A673 (cell line): ENCODE measurements around the gene PCCB. TPM values are rescaled to one million over a fixed set of nuclear protein-coding genes. Genes with fewer than 3 reads are reported as not detected.

Source experiments
- BruUV-seq: library from RNA; stranded (reverse); fragments of 400-500 nt; replicated peaks from 2 replicates; lab custom pipeline; 2021; lab: Mats Ljungman, UMichigan
- CTCF ChIA-PET: fragments of 300-600 bp; sonication (Branson Sonifier 250); formaldehyde crosslinking; loops from one replicate; lab custom pipeline; 2022; ENCODE audit warnings: antibody characterized with exemption; lab: Charles Lee
- POLR2A ChIA-PET: fragments of 300-600 bp; sonication (Branson Sonifier 250); formaldehyde crosslinking; loops from one replicate; lab custom pipeline; 2022; ENCODE audit warnings: antibody characterized with exemption; ENCODE audit not compliant: low non-redundant PET; lab: Charles Lee
- DNase-seq: peaks from one replicate; pipeline ENCODE4 v3.0.0-alpha.2; 2015; ENCODE audit warnings: low spot score
- H3K27ac ChIP-seq: fragments of 200-600 bp; sonication (generic); 2 replicates; pipeline ENCODE4 v1.5.1; 2016; ENCODE audit warnings: mixed run types, low read depth, mild to moderate bottlenecking, mixed read lengths, antibody characterized with exemption, low read length; ENCODE audit not compliant: poor library complexity, severe bottlenecking
- H3K27me3 ChIP-seq: fragments of 200-600 bp; sonication (generic); replicated peaks from 2 replicates; pipeline ENCODE4 v1.6.1; 2017; ENCODE audit warnings: mixed run types, low read depth, mild to moderate bottlenecking, mixed read lengths, antibody characterized with exemption, low read length; ENCODE audit not compliant: insufficient read depth, poor library complexity
- H3K36me3 ChIP-seq: fragments of 200-600 bp; sonication (generic); 2 replicates; pipeline ENCODE4 v1.6.1; 2016; ENCODE audit warnings: mixed run types, mild to moderate bottlenecking, mixed read lengths, antibody characterized with exemption, low read length; ENCODE audit not compliant: insufficient read depth, poor library complexity, severe bottlenecking
- H3K4me1 ChIP-seq: fragments of 200-600 bp; sonication (generic); 2 replicates; pipeline ENCODE4 v1.6.1; 2017; ENCODE audit warnings: mixed run types, mild to moderate bottlenecking, mixed read lengths, antibody characterized with exemption, low read length; ENCODE audit not compliant: insufficient read depth, poor library complexity, severe bottlenecking
- H3K4me3 ChIP-seq: fragments of 200-600 bp; sonication (generic); 2 replicates; pipeline ENCODE4 v1.5.1; 2016; ENCODE audit warnings: low read depth, mixed run types, mild to moderate bottlenecking, mixed read lengths, low read length; ENCODE audit not compliant: poor library complexity, severe bottlenecking
- H3K9me3 ChIP-seq: fragments of 200-600 bp; sonication (generic); 2 replicates; pipeline ENCODE4 v1.6.1; 2016; ENCODE audit warnings: mixed run types, low read depth, mild to moderate bottlenecking, mixed read lengths, antibody characterized with exemption, low read length; ENCODE audit not compliant: poor library complexity, severe bottlenecking
- EZH2 ChIP-seq: fragments of 200-600 bp; sonication (generic); IDR thresholded peaks from 2 replicates; pipeline ENCODE4 v1.6.1; 2017; ENCODE audit warnings: borderline replicate concordance, low read depth, mild to moderate bottlenecking, mixed read lengths, antibody characterized with exemption, low read length; ENCODE audit not compliant: poor library complexity, severe bottlenecking
- intact Hi-C: fragments of 100-400 bp; cut with micrococcal nuclease; formaldehyde crosslinking; loops from one replicate; pipeline ENCODE4 v1.10.0; 2022; ENCODE audit not compliant: unreplicated experiment
- total RNA-seq: library from RNA; stranded (reverse); gene quantifications from 2 replicates; pipeline ENCODE4 v1.2.3, GENCODE V29; 2021
- TF ChIP-seq, protein P1 (sequence below): fragments of 300-800, 200-600 bp; sonication (generic); conservative IDR thresholded peaks from 2 replicates; pipeline ENCODE4 v1.5.1; 2017; ENCODE audit warnings: low read depth, mild to moderate bottlenecking, antibody characterized with exemption, low read length, moderate library complexity, mixed read lengths

Gene PCCB
- total RNA-seq, 1 experiment from 2014 or later, result 82.1 TPM

DNA sequence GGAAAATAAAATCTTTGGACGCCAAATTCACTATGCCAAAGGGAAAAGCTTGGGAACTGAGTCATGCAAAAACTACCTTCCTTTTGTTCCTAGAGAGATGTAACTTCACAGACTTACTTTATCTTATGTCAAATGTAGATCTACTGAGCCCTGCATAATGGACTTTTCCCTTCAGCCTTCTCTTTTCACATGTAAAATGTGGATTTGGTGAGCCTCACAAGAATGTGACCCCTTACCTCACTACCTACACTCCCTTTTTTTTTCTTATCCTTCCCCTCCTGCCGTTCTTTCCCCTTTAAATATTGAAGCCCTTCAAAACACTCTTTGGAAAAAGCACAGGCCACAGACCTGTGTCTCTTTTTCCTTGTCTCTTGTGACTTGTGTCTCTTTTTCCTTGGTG, 14.0 kb upstream of the PCCB start:
- DNase-seq, result no peak
- H3K9me3 ChIP-seq, result no peaks in the 10 kb centered on the region
- ChIA-PET POLR2A (no interaction called here), CTCF (no interaction called here)
- H3K36me3 ChIP-seq, result no peaks in the 10 kb centered on the region
- no peaks in the 10 kb centered on the region for H3K27me3 ChIP-seq
- TF ChIP-seq, protein P1, sequence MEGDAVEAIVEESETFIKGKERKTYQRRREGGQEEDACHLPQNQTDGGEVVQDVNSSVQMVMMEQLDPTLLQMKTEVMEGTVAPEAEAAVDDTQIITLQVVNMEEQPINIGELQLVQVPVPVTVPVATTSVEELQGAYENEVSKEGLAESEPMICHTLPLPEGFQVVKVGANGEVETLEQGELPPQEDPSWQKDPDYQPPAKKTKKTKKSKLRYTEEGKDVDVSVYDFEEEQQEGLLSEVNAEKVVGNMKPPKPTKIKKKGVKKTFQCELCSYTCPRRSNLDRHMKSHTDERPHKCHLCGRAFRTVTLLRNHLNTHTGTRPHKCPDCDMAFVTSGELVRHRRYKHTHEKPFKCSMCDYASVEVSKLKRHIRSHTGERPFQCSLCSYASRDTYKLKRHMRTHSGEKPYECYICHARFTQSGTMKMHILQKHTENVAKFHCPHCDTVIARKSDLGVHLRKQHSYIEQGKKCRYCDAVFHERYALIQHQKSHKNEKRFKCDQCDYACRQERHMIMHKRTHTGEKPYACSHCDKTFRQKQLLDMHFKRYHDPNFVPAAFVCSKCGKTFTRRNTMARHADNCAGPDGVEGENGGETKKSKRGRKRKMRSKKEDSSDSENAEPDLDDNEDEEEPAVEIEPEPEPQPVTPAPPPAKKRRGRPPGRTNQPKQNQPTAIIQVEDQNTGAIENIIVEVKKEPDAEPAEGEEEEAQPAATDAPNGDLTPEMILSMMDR, result no peak
- no peak for TF ChIP-seq EZH2
- no peak overlapping the region for H3K27ac ChIP-seq
- no peak overlapping the region for H3K4me3 ChIP-seq
- no peaks in the 10 kb centered on the region for H3K4me1 ChIP-seq
- no TSS peak for BruUV-seq
- intact Hi-C loops, result loop anchor here (5.0 kb wide), 1 partner anchor 159 kb away; no protein-coding TSS in a partner anchor

DNA sequence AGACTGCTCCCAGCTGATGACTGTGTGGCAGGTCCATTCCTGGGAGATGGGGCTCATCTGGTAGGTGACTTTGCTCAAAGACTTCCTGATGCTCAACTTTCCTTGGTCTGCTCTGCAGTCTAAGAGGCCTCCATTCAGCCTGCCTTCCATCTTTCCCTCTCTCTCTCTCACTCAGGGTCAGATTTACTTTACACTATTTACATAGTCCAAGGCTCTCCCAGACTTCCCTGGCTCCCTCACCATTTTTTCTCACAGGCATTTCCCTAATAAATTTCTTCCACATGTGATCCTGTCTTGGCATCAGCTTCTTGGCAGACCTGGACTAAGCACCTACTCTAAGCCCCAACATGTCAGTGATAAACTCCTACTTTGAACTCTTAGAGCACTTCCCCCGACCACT, 13.0 kb upstream of the PCCB start:
- no peak overlapping the region for H3K4me3 ChIP-seq
- TF ChIP-seq, protein P1, result no peak
- no peak for TF ChIP-seq EZH2
- no TSS peak for BruUV-seq
- intact Hi-C loops, result loop anchor here (5.0 kb wide), 1 partner anchor 160 kb away; no protein-coding TSS in a partner anchor
- no peaks in the 10 kb centered on the region for H3K27me3 ChIP-seq
- no peak overlapping the region for H3K27ac ChIP-seq
- no peak for DNase-seq
- no peaks in the 10 kb centered on the region for H3K36me3 ChIP-seq
- no peaks in the 10 kb centered on the region for H3K9me3 ChIP-seq
- no peaks in the 10 kb centered on the region for H3K4me1 ChIP-seq
- POLR2A ChIA-PET, result interaction anchor here (0.5 kb wide), 1 partner anchor 1951 kb away, joined by 21 read pairs; no protein-coding TSS in a partner anchor
- CTCF ChIA-PET, result no interaction called here

DNA sequence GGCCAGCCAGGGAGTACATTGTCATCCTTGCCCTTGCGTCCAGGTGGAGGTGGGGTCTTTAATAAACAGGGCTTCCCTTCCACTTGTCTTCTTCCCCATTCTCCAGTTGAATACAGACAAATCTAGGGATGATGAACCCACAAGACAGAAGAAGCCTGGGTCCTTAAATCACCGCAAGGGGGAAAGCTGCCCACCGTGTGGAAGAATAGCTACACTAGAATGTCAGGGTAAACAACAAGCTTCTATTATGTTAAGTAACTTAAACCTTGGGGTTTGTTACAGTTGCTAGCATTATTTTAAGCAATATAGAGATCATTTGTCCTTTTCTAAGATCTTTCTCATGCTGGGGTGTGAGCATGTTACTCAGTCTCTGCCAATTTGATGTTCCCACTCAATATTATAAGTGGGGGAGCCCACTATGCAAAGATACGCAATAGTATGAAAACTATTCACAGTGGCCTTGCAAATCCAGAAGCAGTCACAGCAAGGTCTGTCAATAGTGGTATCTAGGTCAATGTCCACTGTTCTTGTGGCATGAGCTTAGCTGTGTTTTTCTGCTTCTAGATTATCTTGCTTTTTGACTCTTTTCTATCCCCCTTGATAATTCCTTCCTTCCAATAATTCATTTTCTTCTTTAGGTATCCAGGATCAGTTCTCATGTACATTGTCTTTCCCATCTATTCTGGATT, 12.0 kb upstream of the PCCB start:
- no peak overlapping the region for H3K4me3 ChIP-seq
- intact Hi-C loops, result loop anchor here (5.0 kb wide), 1 partner anchor 161 kb away; no protein-coding TSS in a partner anchor
- DNase-seq, result no peak
- H3K27me3 ChIP-seq, result no peaks in the 10 kb centered on the region
- H3K36me3 ChIP-seq, result no peaks in the 10 kb centered on the region
- BruUV-seq, result no TSS peak
- ChIA-PET POLR2A (no interaction called here), CTCF (interaction anchor here (0.9 kb wide), 1 partner anchor 162 kb away, joined by 3 read pairs; no protein-coding TSS in a partner anchor)
- TF ChIP-seq, protein P1, result no peak
- TF ChIP-seq EZH2, result no peak
- no peaks in the 10 kb centered on the region for H3K4me1 ChIP-seq
- H3K9me3 ChIP-seq, result no peaks in the 10 kb centered on the region
- no peak overlapping the region for H3K27ac ChIP-seq
